Endothelial cell of umbilical vein (primary cell): Measurements from ENCODE around the gene CYP2C18. TPM values are rescaled to one million over a fixed set of nuclear protein-coding genes. Genes with fewer than 3 reads are reported as not detected.
"Not testable (repeated sequence)": the region's sequence is repeated elsewhere in the genome, so short reads cannot be mapped to it uniquely, and the experiment has no call there.

ENCODE experiments used
- BruUV-seq: library from RNA; stranded (reverse); fragments of 400-500 nt; replicated peaks from 2 replicates; lab custom pipeline; 2021; lab: Mats Ljungman, UMichigan
- CTCF ChIA-PET: fragments of 300-600, 350-600 bp; sonication (Branson Sonifier 250); formaldehyde crosslinking; loops from one replicate; lab custom pipeline; 2021; ENCODE audit warnings: antibody characterized with exemption, inconsistent platforms; lab: Charles Lee
- POLR2A ChIA-PET: fragments of 300-600, 350-600 bp; sonication (Branson Sonifier 250); formaldehyde crosslinking; loops from one replicate; lab custom pipeline; 2021; ENCODE audit warnings: antibody characterized with exemption, inconsistent platforms; lab: Charles Lee
- DNase-seq: peaks from one replicate; pipeline ENCODE4 v3.0.0-alpha.2; 2011; ENCODE audit warnings: low read depth, low spot score
- FAIRE-seq: peaks from 2 replicates; lab custom pipeline; 2011; peaks lifted over from hg19 to GRCh38; lab: Jason Lieb, UNC
- H2AFZ ChIP-seq: 2 replicates; pipeline ENCODE4 v1.6.0; 2012; ENCODE audit warnings: low read depth, low read length, control low read depth, inconsistent platforms
- H3K27ac ChIP-seq: 2 replicates; pipeline ENCODE4 v1.5.1; 2011; ENCODE audit warnings: low read depth, mild to moderate bottlenecking, control low read depth, low read length, moderate library complexity; ENCODE audit not compliant: insufficient read depth
- H3K27me3 ChIP-seq, 2 experiments: 2 replicates each; pipeline versions ENCODE4 v1.6.0 to v1.6.1; 2011; ENCODE audit warnings: low read length in 2 of 2, mixed read lengths in 1 of 2; ENCODE audit not compliant: control insufficient read depth in 2 of 2, insufficient read depth in 2 of 2
- H3K36me3 ChIP-seq, 2 experiments: 2 replicates in 1 of 2; 3 replicates in 1 of 2; pipeline ENCODE4 v1.5.1; 2011; ENCODE audit warnings: low read length in 2 of 2, mild to moderate bottlenecking in 1 of 2, moderate library complexity in 1 of 2; ENCODE audit not compliant: control insufficient read depth in 2 of 2, insufficient read depth in 2 of 2; ENCODE audit errors: extremely low read depth in 1 of 2
- H3K4me1 ChIP-seq: 3 replicates; pipeline ENCODE4 v1.5.1; 2011; ENCODE audit warnings: mild to moderate bottlenecking, low read length; ENCODE audit not compliant: control insufficient read depth, insufficient read depth; ENCODE audit errors: extremely low read depth
- H3K4me2 ChIP-seq: 2 replicates; pipeline ENCODE4 v1.6.1; 2011; ENCODE audit warnings: low read length, control low read depth, mixed read lengths; ENCODE audit not compliant: insufficient read depth
- H3K4me3 ChIP-seq, 3 experiments: fragments of 200-600 bp in 1 of 3; sonication (generic), shearing (Covaris generic) in 1 of 3; replicated peaks in 1 of 3; 2 replicates each; pipeline ENCODE4 v1.5.1; 2011 to 2016; ENCODE audit warnings: control low read depth in 3 of 3, low read length in 3 of 3, mild to moderate bottlenecking in 2 of 3, inconsistent platforms in 1 of 3, low read depth in 1 of 3, moderate library complexity in 1 of 3; ENCODE audit not compliant: insufficient read depth in 1 of 3
- H3K79me2 ChIP-seq: 2 replicates; pipeline ENCODE4 v1.6.0; 2012; ENCODE audit warnings: low read length, inconsistent platforms; ENCODE audit not compliant: control insufficient read depth, insufficient read depth
- H3K9ac ChIP-seq: replicated peaks from 2 replicates; pipeline ENCODE3; 2011; ENCODE audit warnings: low read length, control low read depth; ENCODE audit not compliant: insufficient read depth; ENCODE audit errors: extremely low read depth
- H3K9me1 ChIP-seq: replicated peaks from 3 replicates; pipeline ENCODE4 v1.6.0; 2011; ENCODE audit warnings: mild to moderate bottlenecking, low read length; ENCODE audit not compliant: control insufficient read depth, insufficient read depth; ENCODE audit errors: extremely low read depth
- H3K9me3 ChIP-seq: replicated peaks from 2 replicates; pipeline ENCODE4 v1.5.1; 2012; ENCODE audit warnings: low read length, inconsistent platforms; ENCODE audit not compliant: control insufficient read depth, insufficient read depth
- H4K20me1 ChIP-seq: replicated peaks from 2 replicates; pipeline ENCODE3; 2011; ENCODE audit warnings: mild to moderate bottlenecking, low read length; ENCODE audit not compliant: control insufficient read depth, insufficient read depth; ENCODE audit errors: extremely low read depth
- EZH2 ChIP-seq: IDR thresholded peaks from 2 replicates; pipeline ENCODE4 v1.6.1; 2012; ENCODE audit warnings: borderline replicate concordance, low read depth, mild to moderate bottlenecking, moderate library complexity, low read length, inconsistent platforms; ENCODE audit not compliant: severe bottlenecking
- JUN ChIP-seq: IDR thresholded peaks from 2 replicates; pipeline ENCODE4 v1.6.1; 2011; ENCODE audit warnings: borderline replicate concordance, low read depth; ENCODE audit not compliant: insufficient read length, insufficient read depth
- POLR2A ChIP-seq: IDR thresholded peaks from 2 replicates; pipeline ENCODE4 v1.6.1; 2012; ENCODE audit warnings: low read depth, mild to moderate bottlenecking, control low read depth, low read length
- POLR2AphosphoS5 ChIP-seq: IDR thresholded peaks from 2 replicates; pipeline ENCODE4 v1.6.1; 2012; ENCODE audit warnings: low read depth, mild to moderate bottlenecking, control low read depth, low read length, moderate library complexity; ENCODE audit not compliant: insufficient read depth
- dilution Hi-C: fragments of 300-500 bp; cut with MboI; formaldehyde crosslinking; loops from one replicate; pipeline ENCODE4 v1.15.0; 2019; ENCODE audit warnings: low sequenced_read_pairs; ENCODE audit not compliant: extremely low pct_ligation_motif_present
- intact Hi-C: fragments of 100-400 bp; cut with micrococcal nuclease; formaldehyde crosslinking; loops from one replicate; pipeline ENCODE4 v1.10.0; 2022
- polyA plus RNA-seq, 4 experiments: library from polyadenylated mRNA; depleted of rRNA in 3 of 4; stranded (reverse) in 3 of 4; unstranded in 1 of 4; fragments of >200 nt; gene quantifications; 2 replicates each; pipeline versions ENCODE4 v1.2.1 to v1.2.3, GENCODE V29; 2011 to 2012; ENCODE audit warnings: missing spikeins in 1 of 4
- total RNA-seq: library from RNA; stranded (reverse); gene quantifications from 2 replicates; pipeline ENCODE4 v1.2.3, GENCODE V29; 2021
- TF ChIP-seq, protein P1 (sequence below): IDR thresholded peaks from 2 replicates; pipeline ENCODE4 v1.6.1; 2011; ENCODE audit not compliant: insufficient read depth, insufficient read length

Gene CYP2C18
- total and polyA plus RNA-seq, 2 donors (not counting 3 experiments of a cell fraction or from before 2014, with no cell fraction given) = not detected

DNA sequence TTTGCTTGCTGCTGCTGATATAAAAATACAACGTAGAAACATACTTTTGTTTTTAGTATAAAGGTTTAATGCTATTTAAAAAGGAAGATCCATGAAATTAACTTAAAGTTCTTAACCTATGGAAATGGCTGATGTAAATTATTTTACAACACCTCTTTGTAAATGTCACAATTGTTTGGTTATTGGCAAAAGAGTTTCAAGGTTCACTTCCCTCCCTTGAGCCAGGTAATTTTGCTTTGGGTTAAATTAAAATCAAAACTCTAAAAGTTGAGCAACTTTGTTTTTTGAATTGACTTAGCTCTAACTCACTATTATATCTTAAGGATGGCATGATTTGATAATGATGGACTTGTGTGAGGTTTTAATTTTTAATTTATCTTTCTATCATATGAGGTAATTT lies 39.2 kb upstream of the CYP2C18 start:
- no peaks in the 10 kb centered on the region for H3K4me1 ChIP-seq
- no peaks in the 10 kb centered on the region for H3K36me3 ChIP-seq
- no peak overlapping the region for H3K9ac ChIP-seq
- H3K9me3 ChIP-seq = no peaks in the 10 kb centered on the region
- no peak overlapping the region for H2AFZ ChIP-seq
- H3K27ac ChIP-seq = no peak overlapping the region
- POLR2A ChIA-PET = no interaction called here
- TF ChIP-seq POLR2A = no peak
- TF ChIP-seq EZH2 = no peak
- no peak for DNase-seq
- intact Hi-C loops (no loop called here), dilution Hi-C loops (no loop called here)
- CTCF ChIA-PET = no interaction called here
- no peak for FAIRE-seq
- H3K4me3 ChIP-seq = no peak overlapping the region
- H3K9me1 ChIP-seq = no peaks in the 10 kb centered on the region
- H4K20me1 ChIP-seq = no peaks in the 10 kb centered on the region
- no TSS peak for BruUV-seq
- no peaks in the 10 kb centered on the region for H3K27me3 ChIP-seq
- no peaks in the 10 kb centered on the region for H3K79me2 ChIP-seq
- no peak overlapping the region for H3K4me2 ChIP-seq

DNA sequence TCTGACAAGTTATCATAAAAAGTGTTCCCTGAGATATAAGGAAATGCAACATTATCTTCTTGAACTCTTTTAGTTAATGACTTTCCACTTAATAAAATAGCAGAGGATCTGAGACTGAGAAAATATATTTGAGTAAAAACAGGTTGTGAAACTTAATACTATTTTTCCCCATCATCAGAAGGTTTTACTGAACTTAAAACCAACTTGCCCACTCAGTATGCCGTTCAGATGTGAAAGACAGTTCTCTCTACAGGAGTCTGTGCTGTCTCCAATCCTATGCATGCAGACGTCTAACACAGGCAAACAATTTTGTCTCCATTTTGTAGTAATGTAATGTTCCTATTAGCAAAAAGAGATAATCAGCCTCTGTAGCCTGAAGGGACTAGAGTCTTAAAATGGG lies 38.2 kb upstream of the CYP2C18 start:
- H3K9ac ChIP-seq = no peak overlapping the region
- no peak for TF ChIP-seq JUN
- TF ChIP-seq POLR2AphosphoS5 = no peak
- no peak for TF ChIP-seq EZH2
- TF ChIP-seq, protein P1, sequence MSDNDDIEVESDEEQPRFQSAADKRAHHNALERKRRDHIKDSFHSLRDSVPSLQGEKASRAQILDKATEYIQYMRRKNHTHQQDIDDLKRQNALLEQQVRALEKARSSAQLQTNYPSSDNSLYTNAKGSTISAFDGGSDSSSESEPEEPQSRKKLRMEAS = no peak
- H3K36me3 ChIP-seq = no peaks in the 10 kb centered on the region
- H3K79me2 ChIP-seq = no peaks in the 10 kb centered on the region
- H3K27ac ChIP-seq = no peak overlapping the region
- DNase-seq (no peak), FAIRE-seq (no peak)
- no peak overlapping the region for H3K4me3 ChIP-seq
- intact Hi-C loops = no loop called here
- H3K4me2 ChIP-seq = no peak overlapping the region
- H3K9me3 ChIP-seq = no peaks in the 10 kb centered on the region
- H3K27me3 ChIP-seq = no peaks in the 10 kb centered on the region
- CTCF ChIA-PET = no interaction called here
- no peaks in the 10 kb centered on the region for H3K9me1 ChIP-seq
- POLR2A ChIA-PET = no interaction called here
- dilution Hi-C loops = no loop called here
- BruUV-seq = no TSS peak
- H3K4me1 ChIP-seq = no peaks in the 10 kb centered on the region
- no peaks in the 10 kb centered on the region for H4K20me1 ChIP-seq
- H2AFZ ChIP-seq = no peak overlapping the region

DNA sequence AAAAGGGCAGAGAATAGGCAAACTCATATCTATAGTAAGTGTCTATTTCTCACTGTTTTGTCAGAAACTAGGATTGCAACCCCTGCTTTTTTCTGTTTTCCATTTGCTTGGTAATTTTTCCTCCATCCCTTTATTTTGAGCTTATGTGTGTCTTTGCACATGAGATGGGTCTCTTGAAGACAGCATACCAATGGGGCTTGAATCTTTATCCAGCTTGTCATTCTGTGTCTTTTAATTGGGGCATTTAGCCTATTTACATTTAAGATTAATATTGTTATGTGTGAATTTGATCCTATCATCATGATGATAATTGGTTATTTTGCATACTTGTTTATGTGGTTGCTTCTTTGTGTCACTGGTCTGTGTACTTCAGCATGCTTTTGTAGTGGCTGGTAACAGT lies 28.3 kb upstream of the CYP2C18 start:
- dilution Hi-C loops, H3K9ac ChIP-seq, H3K4me1 ChIP-seq, FAIRE-seq, POLR2A ChIA-PET, H3K27ac ChIP-seq, intact Hi-C loops, H2AFZ ChIP-seq, CTCF ChIA-PET, H3K27me3 ChIP-seq, DNase-seq, H4K20me1 ChIP-seq, H3K9me3 ChIP-seq, H3K36me3 ChIP-seq, H3K79me2 ChIP-seq, H3K9me1 ChIP-seq, H3K4me2 ChIP-seq, H3K4me3 ChIP-seq, BruUV-seq: not testable (repeated sequence)
